NT2/D1 (cell line): Measurements from ENCODE around the gene ATXN1.

Experiments
- YY1 ChIP-seq: IDR thresholded peaks from 2 replicates; pipeline ENCODE4 v1.6.1; 2011; ENCODE audit not compliant: insufficient read length, insufficient read depth
- ZNF274 ChIP-seq: IDR thresholded peaks from 2 replicates; pipeline ENCODE4 v1.6.1; 2011; ENCODE audit warnings: mild to moderate bottlenecking, low read depth, low read length

GRCh38 chr6:16362296-16362695 lies 399.0 kb downstream of the ATXN1 start:
- no peak for TF ChIP-seq ZNF274
- no peak for TF ChIP-seq YY1
